ENCODE results near the gene WRAP73. TPM values are rescaled to one million over a fixed set of nuclear protein-coding genes. Genes with fewer than 3 reads are reported as not detected.

WRAP73 gene
- total RNA-seq, 1 experiment from 2014 or later = 14.9 TPM

GRCh38 chr1:3616861-3617260 is 33.0 kb downstream of the WRAP73 start:
- H3K4me1 Mint-ChIP-seq (ENCODE audit: low read depth, unreplicated experiment) = peaks cover 33% of the 10 kb centered on the region
- intact Hi-C loops (cut with micrococcal nuclease; ENCODE audit: unreplicated experiment) = no loop called here
- TF ChIP-seq CTCF (IDR thresholded peaks at IDR 0.05; ENCODE audit: unreplicated experiment) = no peak
- H3K27ac Mint-ChIP-seq (ENCODE audit: unreplicated experiment) = no peak overlapping the region
- peaks cover 19% of the 10 kb centered on the region for H3K36me3 Mint-ChIP-seq (ENCODE audit: insufficient read depth, unreplicated experiment)
- no peaks in the 10 kb centered on the region for H3K9me3 Mint-ChIP-seq (ENCODE audit: low read depth, unreplicated experiment)
- no TSS peak for BruUV-seq (replicated peaks)
- CTCF ChIA-PET = no interaction called here
- no peaks in the 10 kb centered on the region for H3K27me3 Mint-ChIP-seq (ENCODE audit: unreplicated experiment)
- no peak for DNase-seq
- no peak overlapping the region for H3K4me3 Mint-ChIP-seq (ENCODE audit: low read depth, unreplicated experiment)

GRCh38 chr1:3614755-3615742 is 34.9 kb downstream of the WRAP73 start:
- Mint-ChIP-seq H3K27me3 (ENCODE audit: unreplicated experiment) (no peaks in the 10 kb centered on the region), H3K4me1 (ENCODE audit: low read depth, unreplicated experiment) (peaks cover 33% of the 10 kb centered on the region), H3K4me3 (ENCODE audit: low read depth, unreplicated experiment) (no peak overlapping the region), H3K36me3 (ENCODE audit: insufficient read depth, unreplicated experiment) (peaks cover 31% of the 10 kb centered on the region), H3K9me3 (ENCODE audit: low read depth, unreplicated experiment) (no peaks in the 10 kb centered on the region), H3K27ac (ENCODE audit: unreplicated experiment) (peak overlapping the region; percentile 12)
- peak; percentile 57 for TF ChIP-seq CTCF (IDR thresholded peaks at IDR 0.05; ENCODE audit: unreplicated experiment)
- intact Hi-C loops (cut with micrococcal nuclease; ENCODE audit: unreplicated experiment) = loop anchor here (1.0 to 2.0 kb wide), 2 partner anchors 26 to 50 kb away; no protein-coding TSS in a partner anchor
- peak; percentile 56 for DNase-seq
- CTCF ChIA-PET = interaction anchor here (0.9 to 1.2 kb wide), 2 partner anchors 26 to 122 kb away, joined by 3 read pairs; no protein-coding TSS in a partner anchor
- BruUV-seq (replicated peaks) = no TSS peak

- Mint-ChIP-seq H3K27me3 (ENCODE audit: unreplicated experiment) (no peaks in the 10 kb centered on the region), H3K4me3 (ENCODE audit: low read depth, unreplicated experiment) (peak overlapping the region; percentile 79), H3K4me1 (ENCODE audit: low read depth, unreplicated experiment) (peaks cover 33% of the 10 kb centered on the region), H3K36me3 (ENCODE audit: insufficient read depth, unreplicated experiment) (peaks cover 31% of the 10 kb centered on the region), H3K27ac (ENCODE audit: unreplicated experiment) (no peak overlapping the region), H3K9me3 (ENCODE audit: low read depth, unreplicated experiment) (no peaks in the 10 kb centered on the region)
- no TSS peak for BruUV-seq (replicated peaks)
- no peak for TF ChIP-seq CTCF (IDR thresholded peaks at IDR 0.05; ENCODE audit: unreplicated experiment)
- no peak for DNase-seq
- CTCF ChIA-PET = no interaction called here
- intact Hi-C loops (cut with micrococcal nuclease; ENCODE audit: unreplicated experiment) = no loop called here
Measured at GRCh38 chr1:3612123-3612522, 37.8 kb downstream of the WRAP73 start.

GRCh38 chr1:3611170-3612019 is 38.5 kb downstream of the WRAP73 start, which contains the start of gene MEGF6:
MEGF6 (minus strand) TSS chr1:3611508; CDS start chr1:3611268, 240 bp downstream.
- CTCF ChIA-PET = no interaction called here
- peak; percentile 89 for DNase-seq
- H3K4me3 Mint-ChIP-seq (ENCODE audit: low read depth, unreplicated experiment) = peak within 1 kb of the TSS; percentile 79
- TF ChIP-seq CTCF (IDR thresholded peaks at IDR 0.05; ENCODE audit: unreplicated experiment) = no peak
- intact Hi-C loops (cut with micrococcal nuclease; ENCODE audit: unreplicated experiment) = no loop called here
- no TSS peak for BruUV-seq (replicated peaks)
- H3K36me3 Mint-ChIP-seq (ENCODE audit: insufficient read depth, unreplicated experiment) = peaks cover 31% of the 10 kb centered on the region
- H3K4me1 Mint-ChIP-seq (ENCODE audit: low read depth, unreplicated experiment) = peaks cover 33% of the 10 kb centered on the region
- H3K27ac Mint-ChIP-seq (ENCODE audit: unreplicated experiment) = no peak within 1 kb of the TSS
- H3K9me3 Mint-ChIP-seq (ENCODE audit: low read depth, unreplicated experiment) = no peaks in the 10 kb centered on the region
- H3K27me3 Mint-ChIP-seq (ENCODE audit: unreplicated experiment) = no peaks in the 10 kb centered on the region
